WTC11 (cell line): Measurements from ENCODE around the gene IER2. TPM values are rescaled to one million over a fixed set of nuclear protein-coding genes. Genes with fewer than 3 reads are reported as not detected.

ENCODE experiments used
- EMX1 ChIP-seq: fragments of 250-450 bp; sonication (Bioruptor Pico); IDR thresholded peaks from 2 replicates; pipeline ENCODE4 v1.8.0; 2021; ENCODE audit warnings: mild to moderate bottlenecking
- HMGA2 ChIP-seq: fragments of 250-450 bp; sonication (Bioruptor Pico); IDR thresholded peaks from 2 replicates; pipeline ENCODE4 v1.4.0; 2021; ENCODE audit warnings: mild to moderate bottlenecking, moderate library complexity
- JAZF1 ChIP-seq: fragments of 250-450 bp; sonication (Bioruptor Pico); IDR thresholded peaks from 2 replicates; pipeline ENCODE4 v1.9.0; 2021; ENCODE audit warnings: moderate library complexity, mild to moderate bottlenecking, inconsistent platforms
- NFATC4 ChIP-seq: fragments of 250-450 bp; sonication (Bioruptor Pico); IDR thresholded peaks from 2 replicates; pipeline ENCODE4 v1.9.0; 2021; ENCODE audit warnings: mild to moderate bottlenecking
- NFE2L1 ChIP-seq: sonication (generic); formaldehyde crosslinking; IDR thresholded peaks from 2 replicates; pipeline ENCODE4 v1.8.1; 2023; ENCODE audit warnings: missing genetic modification reagents
- SMAD3 ChIP-seq: sonication (generic); formaldehyde crosslinking; IDR thresholded peaks from 2 replicates; pipeline ENCODE4 v1.8.0; 2022; ENCODE audit warnings: missing genetic modification reagents, mild to moderate bottlenecking, borderline replicate concordance
- SMAD4 ChIP-seq: sonication (generic); formaldehyde crosslinking; IDR thresholded peaks from 2 replicates; pipeline ENCODE4 v1.8.0; 2022; ENCODE audit warnings: mild to moderate bottlenecking, missing genetic modification reagents
- SOX15 ChIP-seq: fragments of 250-450 bp; sonication (Bioruptor Pico); IDR thresholded peaks from 2 replicates; pipeline ENCODE4 v1.9.0; 2021; ENCODE audit warnings: mild to moderate bottlenecking
- ZNF138 ChIP-seq: sonication (generic); formaldehyde crosslinking; conservative IDR thresholded peaks from 2 replicates; pipeline ENCODE4 v1.8.1; 2022; ENCODE audit warnings: mild to moderate bottlenecking, moderate library complexity, missing genetic modification reagents
- ZNF232 ChIP-seq: sonication (generic); formaldehyde crosslinking; IDR thresholded peaks from 2 replicates; pipeline ENCODE4 v1.8.0; 2022; ENCODE audit warnings: mild to moderate bottlenecking, missing genetic modification reagents
- ZNF423 ChIP-seq: fragments of 250-450 bp; sonication (Bioruptor Pico); IDR thresholded peaks from 2 replicates; pipeline ENCODE4 v2.1.2; 2022; ENCODE audit warnings: mild to moderate bottlenecking, moderate library complexity
- total RNA-seq: library from RNA; stranded (reverse); gene quantifications from 3 replicates; pipeline ENCODE4 v1.2.3, GENCODE V29; 2021
- TF ChIP-seq, protein P1 (sequence below): fragments of 250-450 bp; sonication (Bioruptor Pico); conservative IDR thresholded peaks from 2 replicates; pipeline ENCODE4 v1.9.0; 2021; ENCODE audit warnings: mild to moderate bottlenecking
- TF ChIP-seq, protein P2 (sequence below): sonication (generic); formaldehyde crosslinking; IDR thresholded peaks from 2 replicates; pipeline ENCODE4 v1.8.1; 2023; ENCODE audit warnings: mild to moderate bottlenecking, missing genetic modification reagents, borderline replicate concordance
- TF ChIP-seq, protein P3 (sequence below): fragments of 250-450 bp; sonication (Bioruptor Pico); IDR thresholded peaks from 2 replicates; pipeline ENCODE4 v1.9.0; 2021; ENCODE audit warnings: mild to moderate bottlenecking
- TF ChIP-seq, protein P4 (sequence below): sonication (generic); formaldehyde crosslinking; conservative IDR thresholded peaks from 2 replicates; pipeline ENCODE4 v1.8.1; 2023; ENCODE audit warnings: mild to moderate bottlenecking, low read depth, missing genetic modification reagents, moderate library complexity
- TF ChIP-seq, protein P5 (sequence below): fragments of 200-600 bp; IDR thresholded peaks from 2 replicates; pipeline ENCODE4 v1.8.0; 2022; ENCODE audit warnings: antibody characterized with exemption
- TF ChIP-seq, protein P6 (sequence below): sonication (generic); formaldehyde crosslinking; IDR thresholded peaks from 2 replicates; pipeline ENCODE4 v1.8.0; 2023; ENCODE audit warnings: missing genetic modification reagents
- TF ChIP-seq, protein P7 (sequence below): sonication (generic); formaldehyde crosslinking; IDR thresholded peaks from 2 replicates; pipeline ENCODE4 v1.8.1; 2022; ENCODE audit warnings: low read depth, mild to moderate bottlenecking, moderate library complexity, missing genetic modification reagents, borderline replicate concordance
- TF ChIP-seq, protein P8 (sequence below): sonication (generic); formaldehyde crosslinking; IDR thresholded peaks from 2 replicates; pipeline ENCODE4 v1.8.1; 2023; ENCODE audit warnings: mild to moderate bottlenecking, missing genetic modification reagents, moderate library complexity
- TF ChIP-seq, protein P9 (sequence below): sonication (generic); formaldehyde crosslinking; IDR thresholded peaks from 2 replicates; pipeline ENCODE4 v1.8.1; 2023; ENCODE audit warnings: mild to moderate bottlenecking, missing genetic modification reagents, moderate library complexity

IER2 gene
- total RNA-seq, 1 experiment from 2014 or later: 138 TPM

DNA sequence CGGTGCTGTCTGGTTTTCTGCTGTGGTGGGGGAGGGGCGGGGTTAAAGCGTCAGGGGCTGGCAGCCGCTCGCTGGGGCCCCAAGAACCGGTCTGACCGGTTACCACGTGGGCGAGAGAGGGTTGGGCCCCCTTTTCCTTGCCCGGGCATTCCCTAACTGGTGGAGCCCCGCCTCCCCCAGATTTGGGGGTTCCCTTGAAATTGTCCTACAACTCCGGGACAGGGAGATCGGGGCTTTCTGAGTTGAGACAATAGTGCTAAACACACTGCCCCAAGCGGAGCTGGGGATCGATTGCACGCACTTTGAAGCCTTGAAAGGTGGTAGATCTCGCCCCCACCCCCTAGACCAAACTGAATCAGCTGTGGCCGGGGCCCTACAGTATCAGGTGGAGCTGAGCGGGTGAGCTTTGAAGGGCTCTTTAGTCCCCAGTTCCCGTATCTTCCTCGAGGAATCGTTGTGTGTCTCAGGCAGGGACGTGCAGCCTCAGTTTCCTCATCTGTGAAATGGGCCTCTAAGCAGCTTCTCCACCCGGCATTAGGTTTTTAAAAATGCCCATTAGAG is 4.8 kb downstream of the IER2 start (continued):
- TF ChIP-seq, protein P1, sequence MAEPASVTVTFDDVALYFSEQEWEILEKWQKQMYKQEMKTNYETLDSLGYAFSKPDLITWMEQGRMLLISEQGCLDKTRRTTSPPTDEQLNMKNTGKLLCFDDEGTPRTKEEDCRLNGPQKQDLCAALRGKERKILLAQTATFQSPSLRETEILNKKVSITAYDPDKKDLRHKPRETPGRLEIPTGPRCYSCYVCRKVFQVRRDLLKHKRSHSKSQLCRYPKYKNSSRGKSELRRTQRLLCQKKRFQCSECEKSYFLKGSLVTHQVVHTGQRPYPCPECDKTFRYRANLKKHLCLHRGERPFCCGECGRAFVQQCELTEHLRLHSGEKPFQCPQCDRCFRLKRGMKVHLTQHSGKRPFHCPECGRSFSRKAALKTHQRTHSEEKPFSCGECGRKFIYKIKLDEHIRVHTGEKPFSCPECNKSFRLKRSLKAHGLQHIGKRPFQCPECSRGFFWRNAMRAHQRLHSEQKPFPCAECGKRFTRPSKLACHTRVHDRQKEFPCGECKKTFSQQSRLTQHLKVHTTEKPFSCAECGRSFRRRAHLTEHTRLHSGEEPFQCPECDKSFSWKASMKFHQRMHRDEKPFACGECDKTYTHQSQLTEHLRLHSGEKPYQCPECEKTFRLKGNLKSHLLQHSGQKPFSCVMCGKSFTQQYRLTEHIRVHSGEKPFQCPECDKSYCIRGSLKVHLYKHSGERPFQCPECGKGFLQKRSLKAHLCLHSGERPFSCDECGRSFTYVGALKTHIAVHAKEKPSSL (CRISPR knock-in tag): peak; percentile 83; the same call in 1 of the 2 replicates
- TF ChIP-seq HMGA2 (CRISPR knock-in tag) (no peak; the same call in 1 of the 2 replicates), NFE2L1 (no peak), ZNF232 (CRISPR knock-in tag) (no peak), ZNF138 (CRISPR knock-in tag) (no peak), SOX15 (no peak), ZNF423 (CRISPR knock-in tag) (no peak), JAZF1 (no peak), EMX1 (CRISPR knock-in tag) (peak; percentile 95), SMAD3 (CRISPR knock-in tag) (no peak), NFATC4 (no peak; the same call in 1 of the 2 replicates), SMAD4 (CRISPR knock-in tag) (no peak; the same call in 1 of the 2 replicates)
- TF ChIP-seq, protein P2, sequence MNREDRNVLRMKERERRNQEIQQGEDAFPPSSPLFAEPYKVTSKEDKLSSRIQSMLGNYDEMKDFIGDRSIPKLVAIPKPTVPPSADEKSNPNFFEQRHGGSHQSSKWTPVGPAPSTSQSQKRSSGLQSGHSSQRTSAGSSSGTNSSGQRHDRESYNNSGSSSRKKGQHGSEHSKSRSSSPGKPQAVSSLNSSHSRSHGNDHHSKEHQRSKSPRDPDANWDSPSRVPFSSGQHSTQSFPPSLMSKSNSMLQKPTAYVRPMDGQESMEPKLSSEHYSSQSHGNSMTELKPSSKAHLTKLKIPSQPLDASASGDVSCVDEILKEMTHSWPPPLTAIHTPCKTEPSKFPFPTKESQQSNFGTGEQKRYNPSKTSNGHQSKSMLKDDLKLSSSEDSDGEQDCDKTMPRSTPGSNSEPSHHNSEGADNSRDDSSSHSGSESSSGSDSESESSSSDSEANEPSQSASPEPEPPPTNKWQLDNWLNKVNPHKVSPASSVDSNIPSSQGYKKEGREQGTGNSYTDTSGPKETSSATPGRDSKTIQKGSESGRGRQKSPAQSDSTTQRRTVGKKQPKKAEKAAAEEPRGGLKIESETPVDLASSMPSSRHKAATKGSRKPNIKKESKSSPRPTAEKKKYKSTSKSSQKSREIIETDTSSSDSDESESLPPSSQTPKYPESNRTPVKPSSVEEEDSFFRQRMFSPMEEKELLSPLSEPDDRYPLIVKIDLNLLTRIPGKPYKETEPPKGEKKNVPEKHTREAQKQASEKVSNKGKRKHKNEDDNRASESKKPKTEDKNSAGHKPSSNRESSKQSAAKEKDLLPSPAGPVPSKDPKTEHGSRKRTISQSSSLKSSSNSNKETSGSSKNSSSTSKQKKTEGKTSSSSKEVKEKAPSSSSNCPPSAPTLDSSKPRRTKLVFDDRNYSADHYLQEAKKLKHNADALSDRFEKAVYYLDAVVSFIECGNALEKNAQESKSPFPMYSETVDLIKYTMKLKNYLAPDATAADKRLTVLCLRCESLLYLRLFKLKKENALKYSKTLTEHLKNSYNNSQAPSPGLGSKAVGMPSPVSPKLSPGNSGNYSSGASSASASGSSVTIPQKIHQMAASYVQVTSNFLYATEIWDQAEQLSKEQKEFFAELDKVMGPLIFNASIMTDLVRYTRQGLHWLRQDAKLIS (CRISPR knock-in tag): no peak
- TF ChIP-seq, protein P3, sequence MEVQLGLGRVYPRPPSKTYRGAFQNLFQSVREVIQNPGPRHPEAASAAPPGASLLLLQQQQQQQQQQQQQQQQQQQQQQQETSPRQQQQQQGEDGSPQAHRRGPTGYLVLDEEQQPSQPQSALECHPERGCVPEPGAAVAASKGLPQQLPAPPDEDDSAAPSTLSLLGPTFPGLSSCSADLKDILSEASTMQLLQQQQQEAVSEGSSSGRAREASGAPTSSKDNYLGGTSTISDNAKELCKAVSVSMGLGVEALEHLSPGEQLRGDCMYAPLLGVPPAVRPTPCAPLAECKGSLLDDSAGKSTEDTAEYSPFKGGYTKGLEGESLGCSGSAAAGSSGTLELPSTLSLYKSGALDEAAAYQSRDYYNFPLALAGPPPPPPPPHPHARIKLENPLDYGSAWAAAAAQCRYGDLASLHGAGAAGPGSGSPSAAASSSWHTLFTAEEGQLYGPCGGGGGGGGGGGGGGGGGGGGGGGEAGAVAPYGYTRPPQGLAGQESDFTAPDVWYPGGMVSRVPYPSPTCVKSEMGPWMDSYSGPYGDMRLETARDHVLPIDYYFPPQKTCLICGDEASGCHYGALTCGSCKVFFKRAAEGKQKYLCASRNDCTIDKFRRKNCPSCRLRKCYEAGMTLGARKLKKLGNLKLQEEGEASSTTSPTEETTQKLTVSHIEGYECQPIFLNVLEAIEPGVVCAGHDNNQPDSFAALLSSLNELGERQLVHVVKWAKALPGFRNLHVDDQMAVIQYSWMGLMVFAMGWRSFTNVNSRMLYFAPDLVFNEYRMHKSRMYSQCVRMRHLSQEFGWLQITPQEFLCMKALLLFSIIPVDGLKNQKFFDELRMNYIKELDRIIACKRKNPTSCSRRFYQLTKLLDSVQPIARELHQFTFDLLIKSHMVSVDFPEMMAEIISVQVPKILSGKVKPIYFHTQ (CRISPR knock-in tag): peak; percentile 29; the same call in 1 of the 2 replicates
- TF ChIP-seq, protein P4, sequence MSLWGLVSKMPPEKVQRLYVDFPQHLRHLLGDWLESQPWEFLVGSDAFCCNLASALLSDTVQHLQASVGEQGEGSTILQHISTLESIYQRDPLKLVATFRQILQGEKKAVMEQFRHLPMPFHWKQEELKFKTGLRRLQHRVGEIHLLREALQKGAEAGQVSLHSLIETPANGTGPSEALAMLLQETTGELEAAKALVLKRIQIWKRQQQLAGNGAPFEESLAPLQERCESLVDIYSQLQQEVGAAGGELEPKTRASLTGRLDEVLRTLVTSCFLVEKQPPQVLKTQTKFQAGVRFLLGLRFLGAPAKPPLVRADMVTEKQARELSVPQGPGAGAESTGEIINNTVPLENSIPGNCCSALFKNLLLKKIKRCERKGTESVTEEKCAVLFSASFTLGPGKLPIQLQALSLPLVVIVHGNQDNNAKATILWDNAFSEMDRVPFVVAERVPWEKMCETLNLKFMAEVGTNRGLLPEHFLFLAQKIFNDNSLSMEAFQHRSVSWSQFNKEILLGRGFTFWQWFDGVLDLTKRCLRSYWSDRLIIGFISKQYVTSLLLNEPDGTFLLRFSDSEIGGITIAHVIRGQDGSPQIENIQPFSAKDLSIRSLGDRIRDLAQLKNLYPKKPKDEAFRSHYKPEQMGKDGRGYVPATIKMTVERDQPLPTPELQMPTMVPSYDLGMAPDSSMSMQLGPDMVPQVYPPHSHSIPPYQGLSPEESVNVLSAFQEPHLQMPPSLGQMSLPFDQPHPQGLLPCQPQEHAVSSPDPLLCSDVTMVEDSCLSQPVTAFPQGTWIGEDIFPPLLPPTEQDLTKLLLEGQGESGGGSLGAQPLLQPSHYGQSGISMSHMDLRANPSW (CRISPR knock-in tag): no peak
- TF ChIP-seq, protein P5, sequence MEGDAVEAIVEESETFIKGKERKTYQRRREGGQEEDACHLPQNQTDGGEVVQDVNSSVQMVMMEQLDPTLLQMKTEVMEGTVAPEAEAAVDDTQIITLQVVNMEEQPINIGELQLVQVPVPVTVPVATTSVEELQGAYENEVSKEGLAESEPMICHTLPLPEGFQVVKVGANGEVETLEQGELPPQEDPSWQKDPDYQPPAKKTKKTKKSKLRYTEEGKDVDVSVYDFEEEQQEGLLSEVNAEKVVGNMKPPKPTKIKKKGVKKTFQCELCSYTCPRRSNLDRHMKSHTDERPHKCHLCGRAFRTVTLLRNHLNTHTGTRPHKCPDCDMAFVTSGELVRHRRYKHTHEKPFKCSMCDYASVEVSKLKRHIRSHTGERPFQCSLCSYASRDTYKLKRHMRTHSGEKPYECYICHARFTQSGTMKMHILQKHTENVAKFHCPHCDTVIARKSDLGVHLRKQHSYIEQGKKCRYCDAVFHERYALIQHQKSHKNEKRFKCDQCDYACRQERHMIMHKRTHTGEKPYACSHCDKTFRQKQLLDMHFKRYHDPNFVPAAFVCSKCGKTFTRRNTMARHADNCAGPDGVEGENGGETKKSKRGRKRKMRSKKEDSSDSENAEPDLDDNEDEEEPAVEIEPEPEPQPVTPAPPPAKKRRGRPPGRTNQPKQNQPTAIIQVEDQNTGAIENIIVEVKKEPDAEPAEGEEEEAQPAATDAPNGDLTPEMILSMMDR: no peak
- TF ChIP-seq, protein P6, sequence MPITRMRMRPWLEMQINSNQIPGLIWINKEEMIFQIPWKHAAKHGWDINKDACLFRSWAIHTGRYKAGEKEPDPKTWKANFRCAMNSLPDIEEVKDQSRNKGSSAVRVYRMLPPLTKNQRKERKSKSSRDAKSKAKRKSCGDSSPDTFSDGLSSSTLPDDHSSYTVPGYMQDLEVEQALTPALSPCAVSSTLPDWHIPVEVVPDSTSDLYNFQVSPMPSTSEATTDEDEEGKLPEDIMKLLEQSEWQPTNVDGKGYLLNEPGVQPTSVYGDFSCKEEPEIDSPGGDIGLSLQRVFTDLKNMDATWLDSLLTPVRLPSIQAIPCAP (CRISPR knock-in tag): no peak
- TF ChIP-seq, protein P7, sequence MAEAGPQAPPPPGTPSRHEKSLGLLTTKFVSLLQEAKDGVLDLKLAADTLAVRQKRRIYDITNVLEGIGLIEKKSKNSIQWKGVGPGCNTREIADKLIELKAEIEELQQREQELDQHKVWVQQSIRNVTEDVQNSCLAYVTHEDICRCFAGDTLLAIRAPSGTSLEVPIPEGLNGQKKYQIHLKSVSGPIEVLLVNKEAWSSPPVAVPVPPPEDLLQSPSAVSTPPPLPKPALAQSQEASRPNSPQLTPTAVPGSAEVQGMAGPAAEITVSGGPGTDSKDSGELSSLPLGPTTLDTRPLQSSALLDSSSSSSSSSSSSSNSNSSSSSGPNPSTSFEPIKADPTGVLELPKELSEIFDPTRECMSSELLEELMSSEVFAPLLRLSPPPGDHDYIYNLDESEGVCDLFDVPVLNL (CRISPR knock-in tag): no peak
- TF ChIP-seq, protein P8, sequence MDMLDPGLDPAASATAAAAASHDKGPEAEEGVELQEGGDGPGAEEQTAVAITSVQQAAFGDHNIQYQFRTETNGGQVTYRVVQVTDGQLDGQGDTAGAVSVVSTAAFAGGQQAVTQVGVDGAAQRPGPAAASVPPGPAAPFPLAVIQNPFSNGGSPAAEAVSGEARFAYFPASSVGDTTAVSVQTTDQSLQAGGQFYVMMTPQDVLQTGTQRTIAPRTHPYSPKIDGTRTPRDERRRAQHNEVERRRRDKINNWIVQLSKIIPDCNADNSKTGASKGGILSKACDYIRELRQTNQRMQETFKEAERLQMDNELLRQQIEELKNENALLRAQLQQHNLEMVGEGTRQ (CRISPR knock-in tag): peak; percentile 85
- TF ChIP-seq, protein P9, sequence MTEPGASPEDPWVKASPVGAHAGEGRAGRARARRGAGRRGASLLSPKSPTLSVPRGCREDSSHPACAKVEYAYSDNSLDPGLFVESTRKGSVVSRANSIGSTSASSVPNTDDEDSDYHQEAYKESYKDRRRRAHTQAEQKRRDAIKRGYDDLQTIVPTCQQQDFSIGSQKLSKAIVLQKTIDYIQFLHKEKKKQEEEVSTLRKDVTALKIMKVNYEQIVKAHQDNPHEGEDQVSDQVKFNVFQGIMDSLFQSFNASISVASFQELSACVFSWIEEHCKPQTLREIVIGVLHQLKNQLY (CRISPR knock-in tag): no peak
